Hematopoietic multipotent progenitor cell treated with erythropoietin and hydrocortisone succinate and interleukin-3 and kit ligand, for 17 days (in vitro differentiated cells): Measurements from ENCODE around the gene SUPT4H1.

Experiments
- DNase-seq: peaks from one replicate; pipeline ENCODE4 v3.0.0-alpha.2; 2015; ENCODE audit warnings: low spot score

The SUPT4H1 gene

GRCh38 chr17:58380207-58381123 is 28.5 kb upstream of the SUPT4H1 start:
- DNase-seq, result no peak

- DNase-seq, result no peak
Observed at GRCh38 chr17:58379511-58379824, 27.5 kb upstream of the SUPT4H1 start.

GRCh38 chr17:58378733-58379510 is 26.9 kb upstream of the SUPT4H1 start:
- no peak for DNase-seq

- no peak for DNase-seq
Observed at GRCh38 chr17:58377661-58378060, 25.7 kb upstream of the SUPT4H1 start.

GRCh38 chr17:58377093-58377601 is 25.1 kb upstream of the SUPT4H1 start:
- DNase-seq, result no peak

- DNase-seq, result no peak
Observed at GRCh38 chr17:58376472-58377000, 24.5 kb upstream of the SUPT4H1 start.

- no peak for DNase-seq
Observed at GRCh38 chr17:58375811-58376210, 23.8 kb upstream of the SUPT4H1 start.

GRCh38 chr17:58375256-58375655 is 23.3 kb upstream of the SUPT4H1 start:
- no peak for DNase-seq

GRCh38 chr17:58373923-58374322 is 21.9 kb upstream of the SUPT4H1 start:
- no peak for DNase-seq

- no peak for DNase-seq
Observed at GRCh38 chr17:58373003-58373402, 21.0 kb upstream of the SUPT4H1 start.

- DNase-seq, result no peak
Observed at GRCh38 chr17:58371300-58371950, 19.4 kb upstream of the SUPT4H1 start.

- DNase-seq, result no peak
Observed at GRCh38 chr17:58370716-58371115, 18.7 kb upstream of the SUPT4H1 start.

- DNase-seq, result no peak
Observed at GRCh38 chr17:58370309-58370708, 18.3 kb upstream of the SUPT4H1 start.

GRCh38 chr17:58369214-58370031 is 17.4 kb upstream of the SUPT4H1 start:
- DNase-seq, result no peak

GRCh38 chr17:58368860-58369213 is 16.8 kb upstream of the SUPT4H1 start:
- no peak for DNase-seq

- peak; percentile 43 for DNase-seq
Observed at GRCh38 chr17:58367461-58367860, 15.5 kb upstream of the SUPT4H1 start.

- no peak for DNase-seq
Observed at GRCh38 chr17:58365980-58366595, 14.1 kb upstream of the SUPT4H1 start.

GRCh38 chr17:58365185-58365979 is 13.4 kb upstream of the SUPT4H1 start:
- DNase-seq, result no peak

- no peak for DNase-seq
Observed at GRCh38 chr17:58364270-58364942, 12.4 kb upstream of the SUPT4H1 start.
